HFFc6 (cell line): Measurements from ENCODE around the gene FTSJ1. TPM values are rescaled to one million over a fixed set of nuclear protein-coding genes. Genes with fewer than 3 reads are reported as not detected.
A peak's percentile ranks its signal among the peaks of the same experiment; 100 is the strongest.
"Not testable (repeated sequence)": the region's sequence is repeated elsewhere in the genome, so short reads cannot be mapped to it uniquely, and the experiment has no call there.

Source experiments
- DNase-seq: peaks from one replicate; pipeline ENCODE4 v3.0.0-alpha.2; 2018
- H3K27ac Mint-ChIP-seq: 2 replicates; pipeline ENCODE4 v1.8.0; 2020; ENCODE audit warnings: mild to moderate bottlenecking, mixed read lengths
- H3K27me3 Mint-ChIP-seq: 2 replicates; pipeline ENCODE4 v1.8.0; 2021; ENCODE audit warnings: mild to moderate bottlenecking, moderate library complexity, mixed read lengths; ENCODE audit not compliant: insufficient read depth
- H3K36me3 Mint-ChIP-seq: 2 replicates; pipeline ENCODE4 v1.8.0; 2021; ENCODE audit warnings: low read depth, mixed read lengths
- H3K4me1 Mint-ChIP-seq: 2 replicates; pipeline ENCODE4 v1.8.0; 2020; ENCODE audit warnings: low read depth, mixed read lengths
- H3K4me3 Mint-ChIP-seq: 2 replicates; pipeline ENCODE4 v1.8.0; 2020; ENCODE audit warnings: mild to moderate bottlenecking, moderate library complexity, mixed read lengths
- H3K9me3 Mint-ChIP-seq: 2 replicates; pipeline ENCODE4 v1.8.0; 2020; ENCODE audit warnings: mild to moderate bottlenecking, mixed read lengths
- total RNA-seq, 6 experiments: library from RNA; stranded (reverse); fragmentation: NEBNext Ultra II Directional; extraction: Animal tissue kit (Norgen Biotek cat#: 25700); gene quantifications; 2 replicates in 1 of 6; 3 replicates in 5 of 6; pipeline ENCODE4 v1.2.3, GENCODE V29; 2021
- TF ChIP-seq, protein P1 (sequence below): fragments of 200-600 bp; sonication (generic); IDR thresholded peaks from 2 replicates; pipeline ENCODE4 v1.5.0; 2021; ENCODE audit warnings: antibody characterized with exemption, mild to moderate bottlenecking

FTSJ1 gene
- total RNA-seq, 6 experiments from 2014 or later = 51.5 to 66.7 (median 59.7) TPM

DNA sequence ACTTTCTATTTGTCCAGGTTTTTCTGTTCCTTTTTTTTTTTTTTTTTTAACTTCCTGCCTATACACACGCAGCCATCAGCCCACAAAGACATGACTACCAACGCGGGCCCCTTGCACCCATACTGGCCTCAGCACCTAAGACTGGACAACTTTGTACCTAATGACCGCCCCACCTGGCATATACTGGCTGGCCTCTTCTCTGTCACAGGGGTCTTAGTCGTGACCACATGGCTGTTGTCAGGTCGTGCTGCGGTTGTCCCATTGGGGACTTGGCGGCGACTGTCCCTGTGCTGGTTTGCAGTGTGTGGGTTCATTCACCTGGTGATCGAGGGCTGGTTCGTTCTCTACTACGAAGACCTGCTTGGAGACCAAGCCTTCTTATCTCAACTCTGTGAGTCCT is 47.7 kb downstream of the FTSJ1 start:
- Mint-ChIP-seq H3K9me3 (no peaks in the 10 kb centered on the region), H3K4me3 (peak overlapping the region; percentile 43; the same call in 1 of the 2 replicates)

DNA sequence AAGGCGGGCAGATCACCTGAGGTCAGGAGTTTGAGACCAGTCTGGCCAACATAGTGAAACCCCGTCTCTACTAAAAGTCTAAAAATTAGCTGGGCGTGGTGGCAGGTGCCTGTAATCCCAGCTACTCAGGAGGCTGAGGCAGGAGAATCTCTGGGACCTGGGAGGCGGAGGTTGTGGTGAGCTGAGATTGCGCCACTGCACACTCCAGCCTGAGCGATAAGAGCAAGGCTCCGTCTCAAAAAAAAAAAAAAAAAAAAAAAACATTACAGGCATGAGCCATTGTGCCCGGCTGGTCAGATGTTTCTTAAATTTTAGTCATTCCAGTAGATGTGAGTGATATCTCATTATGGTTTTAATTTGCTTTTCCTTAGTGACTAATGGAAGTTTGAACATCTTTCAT is 49.9 kb downstream of the FTSJ1 start:
- H3K27me3 Mint-ChIP-seq, H3K4me3 Mint-ChIP-seq, H3K9me3 Mint-ChIP-seq, DNase-seq, H3K27ac Mint-ChIP-seq: not testable (repeated sequence)
- Mint-ChIP-seq H3K36me3 (peaks cover 12% of the 10 kb centered on the region), H3K4me1 (peaks cover 12% of the 10 kb centered on the region)

More for the DNA sequence above, 47.7 kb downstream of the FTSJ1 start:
- TF ChIP-seq, protein P1, sequence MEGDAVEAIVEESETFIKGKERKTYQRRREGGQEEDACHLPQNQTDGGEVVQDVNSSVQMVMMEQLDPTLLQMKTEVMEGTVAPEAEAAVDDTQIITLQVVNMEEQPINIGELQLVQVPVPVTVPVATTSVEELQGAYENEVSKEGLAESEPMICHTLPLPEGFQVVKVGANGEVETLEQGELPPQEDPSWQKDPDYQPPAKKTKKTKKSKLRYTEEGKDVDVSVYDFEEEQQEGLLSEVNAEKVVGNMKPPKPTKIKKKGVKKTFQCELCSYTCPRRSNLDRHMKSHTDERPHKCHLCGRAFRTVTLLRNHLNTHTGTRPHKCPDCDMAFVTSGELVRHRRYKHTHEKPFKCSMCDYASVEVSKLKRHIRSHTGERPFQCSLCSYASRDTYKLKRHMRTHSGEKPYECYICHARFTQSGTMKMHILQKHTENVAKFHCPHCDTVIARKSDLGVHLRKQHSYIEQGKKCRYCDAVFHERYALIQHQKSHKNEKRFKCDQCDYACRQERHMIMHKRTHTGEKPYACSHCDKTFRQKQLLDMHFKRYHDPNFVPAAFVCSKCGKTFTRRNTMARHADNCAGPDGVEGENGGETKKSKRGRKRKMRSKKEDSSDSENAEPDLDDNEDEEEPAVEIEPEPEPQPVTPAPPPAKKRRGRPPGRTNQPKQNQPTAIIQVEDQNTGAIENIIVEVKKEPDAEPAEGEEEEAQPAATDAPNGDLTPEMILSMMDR = no peak
- H3K27me3 Mint-ChIP-seq = peaks cover 3% of the 10 kb centered on the region
- H3K4me1 Mint-ChIP-seq = peaks cover 15% of the 10 kb centered on the region
- DNase-seq = no peak
- H3K36me3 Mint-ChIP-seq = peaks cover 10% of the 10 kb centered on the region
- H3K27ac Mint-ChIP-seq = no peak overlapping the region

DNA sequence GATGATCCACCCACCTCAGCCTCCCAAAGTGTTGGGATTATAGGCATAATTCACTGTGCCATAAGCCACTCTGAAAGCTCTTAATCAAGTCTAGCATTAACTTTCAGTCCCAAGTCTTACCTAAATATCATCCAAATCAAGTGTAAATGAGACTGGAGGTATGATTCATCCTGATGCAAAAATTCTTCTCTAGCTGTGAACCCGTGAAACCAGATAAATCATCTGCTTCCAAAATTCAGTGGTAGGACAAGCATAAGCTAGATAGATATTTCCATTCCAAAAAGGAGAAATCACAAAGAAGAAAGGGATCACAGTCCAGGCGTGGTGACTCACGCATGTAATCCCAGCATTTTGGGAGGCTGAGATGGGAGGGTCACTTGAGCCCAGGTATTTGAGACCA is 54.7 kb downstream of the FTSJ1 start:
- DNase-seq = no peak
- no peaks in the 10 kb centered on the region for H3K9me3 Mint-ChIP-seq
- peaks cover 2% of the 10 kb centered on the region; the same call in 1 of the 2 replicates for H3K27me3 Mint-ChIP-seq
- peaks cover 12% of the 10 kb centered on the region for H3K36me3 Mint-ChIP-seq
- H3K4me3 Mint-ChIP-seq = no peak overlapping the region
- peak overlapping the region; percentile 98; the same call in 1 of the 2 replicates for H3K27ac Mint-ChIP-seq
- H3K4me1 Mint-ChIP-seq = peaks cover 20% of the 10 kb centered on the region
- TF ChIP-seq, protein P1 = no peak

GRCh38 chrX:48531358-48531959 is 55.5 kb downstream of the FTSJ1 start:
- H3K36me3 Mint-ChIP-seq = peaks cover 11% of the 10 kb centered on the region
- no peaks in the 10 kb centered on the region for H3K9me3 Mint-ChIP-seq
- H3K27ac Mint-ChIP-seq = peak overlapping the region; percentile 98
- H3K27me3 Mint-ChIP-seq = peaks cover 2% of the 10 kb centered on the region; the same call in 1 of the 2 replicates
- peaks cover 18% of the 10 kb centered on the region for H3K4me1 Mint-ChIP-seq
- DNase-seq = peak; percentile 70
- peak overlapping the region; percentile 70 for H3K4me3 Mint-ChIP-seq
- TF ChIP-seq, protein P1 = no peak

DNA sequence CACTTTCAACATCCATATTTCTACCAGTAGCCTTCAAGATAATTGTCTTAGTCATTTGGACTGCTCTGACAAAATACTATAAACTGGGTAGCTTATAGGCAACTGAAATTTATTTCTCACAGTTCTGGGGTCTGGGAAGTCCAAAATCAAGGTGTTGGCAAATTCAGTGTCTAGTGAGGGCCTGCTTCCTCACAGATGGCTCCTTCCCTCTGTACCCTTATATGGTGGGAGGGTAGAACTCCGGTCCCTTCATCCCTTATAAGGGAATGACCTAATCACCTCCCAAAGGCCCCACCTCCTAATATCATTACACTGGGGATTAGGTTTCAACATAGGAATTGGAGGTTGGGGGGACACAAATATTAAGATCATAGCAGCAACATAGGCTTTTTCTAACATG is 56.2 kb downstream of the FTSJ1 start:
- TF ChIP-seq, protein P1 = no peak
- peaks cover 2% of the 10 kb centered on the region; the same call in 1 of the 2 replicates for H3K27me3 Mint-ChIP-seq
- H3K4me1 Mint-ChIP-seq = peaks cover 14% of the 10 kb centered on the region
- peak overlapping the region; percentile 98 for H3K27ac Mint-ChIP-seq
- peak overlapping the region; percentile 70 for H3K4me3 Mint-ChIP-seq
- H3K9me3 Mint-ChIP-seq = no peaks in the 10 kb centered on the region
- H3K36me3 Mint-ChIP-seq = peaks cover 7% of the 10 kb centered on the region; the same call in 1 of the 2 replicates
- no peak for DNase-seq

- no peak for DNase-seq
- H3K4me3 Mint-ChIP-seq = no peak overlapping the region
- peaks cover 7% of the 10 kb centered on the region; the same call in 1 of the 2 replicates for H3K36me3 Mint-ChIP-seq
- no peaks in the 10 kb centered on the region for H3K9me3 Mint-ChIP-seq
- no peak overlapping the region for H3K27ac Mint-ChIP-seq
- H3K4me1 Mint-ChIP-seq = peaks cover 14% of the 10 kb centered on the region
- TF ChIP-seq, protein P1 = no peak
- peaks cover 2% of the 10 kb centered on the region; the same call in 1 of the 2 replicates for H3K27me3 Mint-ChIP-seq
Observed at GRCh38 chrX:48533165-48533564, 57.2 kb downstream of the FTSJ1 start.
